GM19328 (cell line): ENCODE measurements around the gene PDSS2.
"Not testable (repeated sequence)": the region's sequence is repeated elsewhere in the genome, so short reads cannot be mapped to it uniquely, and the experiment has no call there.

ENCODE experiments used
- ATAC-seq: cut with Tn5 transposase; IDR thresholded peaks from one replicate; pipeline ENCODE4 v1.9.1; 2021; ENCODE audit warnings: mild to moderate bottlenecking, moderate library complexity; ENCODE audit not compliant: unreplicated experiment

The PDSS2 gene

GRCh38 chr6:107185391-107185970 lies 273.9 kb downstream of the PDSS2 start:
- no peak for ATAC-seq

GRCh38 chr6:107184435-107184834 lies 274.9 kb downstream of the PDSS2 start:
- ATAC-seq: no peak

DNA sequence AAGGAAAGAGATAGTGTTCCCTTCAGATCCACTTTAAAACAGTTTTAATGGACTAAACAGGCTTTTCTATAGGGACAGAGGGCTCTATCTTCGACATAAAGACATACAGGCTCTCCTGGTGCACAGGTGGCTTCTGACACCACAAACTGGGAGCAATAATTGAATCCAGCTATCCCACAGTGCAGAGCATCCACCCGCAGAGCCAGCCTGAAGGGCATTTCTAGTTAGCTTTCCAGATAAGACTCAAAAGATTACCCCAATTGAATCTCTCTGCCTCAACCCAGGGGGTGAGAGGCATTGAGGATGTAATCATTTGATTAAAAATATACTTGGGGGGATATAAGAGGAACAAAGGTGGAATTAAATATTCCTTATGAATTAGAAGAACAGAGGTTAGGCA lies 279.3 kb downstream of the PDSS2 start:
- no peak for ATAC-seq

- no peak for ATAC-seq
Observed at GRCh38 chr6:107179004-107179403, 280.4 kb downstream of the PDSS2 start.

DNA sequence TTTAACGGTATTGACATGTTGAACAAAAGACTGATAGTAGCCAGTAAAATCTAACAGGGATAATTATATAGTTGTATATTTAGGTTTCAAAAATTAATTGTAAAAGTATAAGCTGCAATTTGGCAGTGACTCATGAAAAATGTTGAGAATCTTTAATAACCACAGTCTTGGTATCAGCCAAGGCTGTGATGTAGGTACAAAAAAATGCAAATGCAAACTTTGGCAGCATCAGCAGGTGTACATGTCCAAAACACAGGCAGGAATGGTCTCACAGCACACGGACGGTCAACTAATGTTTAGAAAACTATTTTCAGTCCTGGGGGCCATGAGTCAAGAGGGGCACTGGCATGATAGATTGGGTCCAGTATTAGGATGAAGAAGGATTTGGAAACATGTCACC lies 285.6 kb downstream of the PDSS2 start:
- ATAC-seq: no peak

DNA sequence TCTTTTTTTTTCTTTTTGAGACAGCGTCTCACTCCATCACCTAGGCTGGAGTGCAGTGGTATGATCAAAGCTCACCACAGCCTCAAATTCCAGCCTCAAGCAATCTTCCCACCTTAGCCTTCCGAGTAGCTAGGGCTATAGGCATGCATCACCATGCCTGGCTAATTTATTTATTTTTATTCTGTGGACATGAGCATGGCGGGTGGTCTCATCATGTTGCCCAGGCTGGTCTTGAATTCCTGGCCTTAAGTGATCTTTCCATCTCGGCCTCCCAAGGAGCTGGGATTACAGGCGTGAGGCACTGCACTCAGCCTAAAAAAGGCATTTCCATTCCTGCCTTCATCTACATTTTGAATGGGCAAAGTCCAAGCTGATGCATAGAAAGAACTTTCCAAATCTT lies 287.9 kb downstream of the PDSS2 start:
- no peak for ATAC-seq

GRCh38 chr6:107164299-107164698 lies 295.1 kb downstream of the PDSS2 start:
- not testable (repeated sequence) for ATAC-seq

GRCh38 chr6:107161521-107161920 lies 297.8 kb downstream of the PDSS2 start:
- ATAC-seq: no peak

DNA sequence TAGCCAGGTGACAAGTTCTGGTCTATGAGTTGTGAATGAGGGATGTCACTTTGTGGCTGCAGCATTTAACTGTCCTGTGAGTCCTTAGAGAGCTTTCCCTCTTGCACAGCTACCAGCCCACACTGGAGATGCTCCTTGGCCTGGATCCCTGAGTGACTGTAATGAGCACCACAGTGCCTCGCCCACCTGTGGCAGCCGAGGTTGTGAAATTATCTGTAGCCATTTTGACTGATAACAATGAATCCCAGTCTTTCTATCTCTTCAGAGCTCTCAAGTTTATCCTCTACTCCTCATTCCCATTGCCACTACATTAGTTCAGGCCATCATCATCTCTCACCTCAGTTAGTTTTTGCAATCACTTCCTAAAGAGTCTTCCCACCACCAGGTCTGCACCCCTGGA lies 302.7 kb downstream of the PDSS2 start:
- no peak for ATAC-seq

DNA sequence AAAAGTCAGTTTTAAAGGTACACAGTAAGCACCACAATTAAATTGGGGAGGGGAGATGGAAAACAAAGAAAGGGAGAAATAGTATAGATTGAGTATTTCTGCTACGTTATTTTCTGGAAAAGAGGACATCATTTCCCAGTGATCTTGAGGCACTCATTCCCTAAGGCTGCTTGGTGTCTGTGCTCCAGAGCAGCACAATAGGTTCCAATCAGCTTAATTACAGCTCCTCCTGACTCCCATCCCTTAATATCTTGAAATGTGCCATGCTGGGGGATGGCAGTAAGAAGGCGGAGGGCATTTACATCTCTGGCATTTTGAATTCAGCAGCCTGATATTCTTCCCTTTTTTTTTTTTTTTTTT lies 304.6 kb downstream of the PDSS2 start:
- ATAC-seq: no peak

DNA sequence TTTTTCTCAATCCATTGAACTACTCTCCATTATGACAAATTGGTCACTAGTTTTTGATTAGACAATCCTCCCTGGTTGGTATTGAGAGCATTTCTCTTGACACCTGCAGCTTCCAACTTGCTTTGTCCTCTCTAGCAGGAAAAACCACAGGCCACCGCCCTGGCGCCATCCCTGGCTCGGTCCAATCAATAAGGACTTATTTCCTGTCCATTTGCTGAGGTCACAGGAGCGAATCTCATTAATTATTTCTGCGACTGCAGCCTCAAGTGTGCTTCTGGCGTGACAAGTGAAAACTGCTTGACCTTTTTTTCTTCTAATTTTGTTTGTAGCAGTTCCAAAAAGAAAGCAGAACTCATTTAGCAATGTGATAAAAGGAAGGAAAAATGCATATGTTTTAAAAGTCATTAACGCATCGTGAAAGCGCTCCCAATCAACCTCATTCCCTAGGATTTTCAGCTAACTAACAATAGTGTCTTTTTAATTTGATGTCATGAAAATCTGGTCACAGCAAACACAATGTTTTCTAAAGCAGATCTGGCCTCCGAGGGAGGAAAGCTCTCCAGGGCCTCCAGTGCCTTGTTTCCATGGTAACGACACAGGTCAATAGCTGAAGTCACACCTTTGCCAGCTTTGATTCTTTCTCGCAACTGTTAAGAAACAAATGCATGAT lies 305.1 kb downstream of the PDSS2 start:
- ATAC-seq: no peak

DNA sequence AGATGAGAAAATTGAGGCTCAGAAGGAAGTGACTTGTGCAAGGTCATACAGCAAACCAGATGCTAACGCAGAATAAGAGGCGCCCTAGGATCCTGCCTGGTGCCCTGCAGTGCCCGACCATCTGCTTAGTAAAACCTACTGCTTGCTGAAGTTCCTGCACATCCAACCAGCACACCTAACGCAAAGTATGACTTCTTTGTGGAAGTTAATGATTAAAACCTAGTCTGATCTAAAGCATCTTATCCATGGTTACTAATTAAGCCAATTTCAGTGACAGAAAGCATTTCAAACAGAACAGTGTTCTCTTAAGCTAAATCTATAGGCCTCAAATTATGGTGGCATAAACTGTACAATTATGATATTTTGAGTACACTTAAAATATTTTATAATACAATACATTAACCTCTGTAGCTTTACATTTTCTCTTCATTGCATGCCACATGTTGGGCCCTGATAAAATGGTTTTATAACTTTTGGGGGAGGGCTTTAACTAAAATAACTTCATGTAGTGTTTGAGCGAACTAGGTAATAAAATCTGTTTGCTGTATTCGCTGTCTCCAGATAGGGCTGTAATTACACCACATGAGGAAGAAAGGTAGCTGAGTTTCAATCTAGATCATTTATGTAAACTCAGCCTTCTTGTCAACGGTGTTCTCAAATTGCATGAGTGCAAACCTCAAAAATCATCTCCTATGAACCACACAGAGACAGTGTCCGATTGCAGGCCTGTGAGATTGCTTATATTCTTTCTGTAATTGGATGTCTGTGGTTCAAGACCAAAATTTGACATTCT lies 306.5 kb downstream of the PDSS2 start:
- ATAC-seq: no peak

- ATAC-seq: no peak
Observed at GRCh38 chr6:107144666-107145065, 314.7 kb downstream of the PDSS2 start.

DNA sequence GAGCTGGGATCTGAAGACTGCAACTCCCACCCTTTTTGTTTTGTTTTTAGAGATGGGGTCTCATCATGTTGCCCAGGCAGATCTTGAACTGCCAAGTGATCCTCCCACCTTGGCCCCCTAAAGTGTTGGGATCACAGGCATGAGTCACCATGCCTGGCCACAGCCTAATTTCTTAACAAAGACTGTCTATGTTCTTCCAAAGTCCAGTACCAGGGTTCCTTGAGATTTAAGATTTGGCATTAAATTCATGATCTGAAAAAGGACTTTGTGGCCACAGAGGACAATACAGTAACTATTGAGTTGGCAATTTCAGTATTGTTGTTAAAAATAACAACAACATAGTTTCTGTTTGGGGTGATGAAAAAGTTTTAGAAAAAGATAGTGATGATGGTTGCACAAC lies 315.4 kb downstream of the PDSS2 start:
- ATAC-seq: no peak

- no peak for ATAC-seq
Observed at GRCh38 chr6:107140581-107140980, 318.8 kb downstream of the PDSS2 start.

GRCh38 chr6:107136324-107136723 lies 323.0 kb downstream of the PDSS2 start:
- not testable (repeated sequence) for ATAC-seq

GRCh38 chr6:107135048-107135680 lies 324.2 kb downstream of the PDSS2 start:
- not testable (repeated sequence) for ATAC-seq

- no peak for ATAC-seq
Observed at GRCh38 chr6:107132330-107132954, 326.9 kb downstream of the PDSS2 start.

DNA sequence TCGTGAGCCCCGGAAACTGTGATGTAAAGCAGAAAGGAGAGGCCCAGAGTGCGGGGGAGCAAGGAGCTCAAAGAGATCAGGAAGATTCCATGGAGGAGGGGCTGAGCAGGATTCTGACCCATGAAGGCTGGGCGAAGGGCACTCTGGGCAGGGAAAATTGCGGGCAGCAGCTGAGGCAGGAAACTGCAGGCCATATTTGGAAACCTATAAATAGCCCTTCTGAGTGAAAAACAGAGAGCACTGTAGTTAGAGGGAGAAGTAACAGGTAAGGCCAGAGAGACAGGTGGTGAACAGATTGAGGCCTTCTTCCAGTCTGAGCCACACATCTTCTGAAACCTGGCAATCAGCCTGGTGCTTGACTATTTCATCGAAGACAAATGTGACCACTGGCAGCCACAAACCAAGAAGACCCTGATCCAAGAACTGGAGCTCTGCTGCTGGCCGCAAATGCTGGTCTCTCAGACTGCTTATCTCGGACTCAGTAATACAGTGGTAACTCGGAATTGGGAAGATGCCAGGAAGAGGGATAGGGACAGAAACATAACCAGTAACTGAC lies 329.9 kb downstream of the PDSS2 start:
- no peak for ATAC-seq

GRCh38 chr6:107128577-107128976 lies 330.8 kb downstream of the PDSS2 start:
- ATAC-seq: no peak

GRCh38 chr6:107128175-107128574 lies 331.2 kb downstream of the PDSS2 start:
- ATAC-seq: no peak
